HG02885 (cell line): ENCODE measurements around the gene PTPRM.

ENCODE experiments used
- ATAC-seq: cut with Tn5 transposase; IDR thresholded peaks from one replicate; pipeline ENCODE4 v1.9.1; 2021; ENCODE audit warnings: mild to moderate bottlenecking; ENCODE audit not compliant: unreplicated experiment, poor library complexity

The PTPRM gene

GRCh38 chr18:7598167-7599047 lies 31.3 kb downstream of the PTPRM start:
- no peak for ATAC-seq

- ATAC-seq, result no peak
Measured at GRCh38 chr18:7600036-7600435, 32.9 kb downstream of the PTPRM start.

GRCh38 chr18:7600528-7601245 lies 33.6 kb downstream of the PTPRM start:
- ATAC-seq, result no peak

DNA sequence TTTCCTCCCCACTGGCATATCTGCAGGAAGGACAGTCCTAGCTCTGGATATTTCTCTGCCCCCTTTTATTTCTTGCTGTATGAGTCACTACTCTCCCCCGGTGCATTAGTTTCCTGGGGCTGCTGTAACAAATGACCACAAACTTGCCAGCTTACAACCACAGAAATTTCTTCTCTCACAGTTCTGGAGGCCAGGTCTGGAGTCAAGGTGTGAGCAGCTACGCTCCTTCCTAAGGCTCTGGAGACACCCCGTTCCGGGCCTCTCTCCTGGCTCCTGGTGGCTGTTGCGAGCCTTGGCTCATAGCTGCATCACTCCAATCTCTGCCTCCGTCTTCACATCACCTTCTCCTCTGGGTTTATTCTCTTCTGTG lies 34.1 kb downstream of the PTPRM start:
- no peak for ATAC-seq

DNA sequence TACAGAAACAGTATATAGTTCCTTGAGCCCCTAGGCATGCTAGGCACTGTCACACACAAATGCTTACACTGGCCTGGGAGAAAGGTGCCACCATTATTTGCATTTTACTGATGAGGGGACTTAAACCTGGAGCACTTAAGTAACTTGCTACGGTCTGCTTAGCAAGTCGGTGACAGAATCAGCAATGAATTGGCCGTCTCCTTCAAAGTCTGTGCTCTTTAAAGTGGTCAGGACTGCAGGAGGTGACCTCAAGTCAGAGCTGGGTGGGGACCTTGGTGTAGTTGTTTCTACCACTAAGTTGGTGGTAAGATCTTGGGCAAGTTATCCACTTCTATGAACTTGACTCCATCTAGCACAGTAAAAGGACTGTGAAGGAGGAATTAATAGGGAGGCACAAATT lies 34.8 kb downstream of the PTPRM start:
- ATAC-seq, result no peak

- no peak for ATAC-seq
Measured at GRCh38 chr18:7603259-7604000, 36.3 kb downstream of the PTPRM start.

- ATAC-seq, result no peak
Measured at GRCh38 chr18:7604361-7604760, 37.2 kb downstream of the PTPRM start.

DNA sequence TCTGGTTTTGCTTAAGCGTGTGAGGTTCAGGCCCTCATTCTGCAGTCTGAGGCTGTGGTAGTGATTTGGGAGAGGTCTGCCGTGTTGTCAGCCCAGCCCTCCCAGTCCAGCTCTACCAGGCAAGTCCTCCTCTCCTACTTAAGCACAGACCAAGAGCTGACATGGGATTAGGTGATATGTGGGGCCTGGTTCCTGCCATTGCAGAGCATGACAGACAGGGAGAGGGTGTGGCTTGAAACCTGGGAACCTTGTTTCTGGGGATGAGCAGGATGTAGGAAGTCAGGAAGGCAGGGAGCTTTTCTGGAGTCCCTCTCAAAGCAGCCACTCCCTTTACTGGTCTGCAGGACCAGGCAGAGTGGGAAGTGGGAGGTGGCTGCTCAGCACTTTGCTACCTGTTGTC lies 38.6 kb downstream of the PTPRM start:
- ATAC-seq, result no peak

DNA sequence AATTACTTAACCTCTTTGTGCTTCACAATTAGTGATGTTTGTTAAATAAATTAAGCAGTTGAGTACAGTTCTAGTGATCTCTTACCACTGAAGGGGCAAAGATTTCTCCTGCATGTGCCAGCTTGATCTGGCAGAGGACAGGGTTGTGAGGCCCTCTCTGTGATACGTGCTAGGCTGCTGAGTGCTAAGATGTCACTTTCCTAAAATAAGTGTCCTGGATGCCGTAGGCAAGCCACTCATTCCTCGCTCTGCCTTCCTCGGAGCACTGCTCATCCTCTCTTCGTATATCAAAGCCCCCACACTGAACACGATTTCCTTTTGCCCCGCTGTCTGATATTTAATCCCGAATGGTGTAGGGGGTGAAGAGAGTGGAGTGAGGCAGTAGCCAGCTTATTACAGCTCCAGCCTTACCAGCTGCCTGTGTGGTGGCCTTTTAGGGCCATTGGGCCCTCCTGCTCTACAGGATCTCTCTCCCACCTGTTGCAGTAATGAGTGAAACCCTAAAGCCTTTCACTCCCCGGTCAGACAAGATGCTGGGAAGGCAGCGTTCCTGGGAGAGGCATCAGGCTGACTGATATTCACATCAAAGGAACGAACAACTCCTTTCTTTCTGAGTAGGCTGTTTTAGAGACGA lies 40.5 kb downstream of the PTPRM start:
- ATAC-seq, result no peak

- no peak for ATAC-seq
Measured at GRCh38 chr18:7608174-7608550, 41.0 kb downstream of the PTPRM start.

- ATAC-seq, result no peak
Measured at GRCh38 chr18:7608781-7609201, 41.7 kb downstream of the PTPRM start.

DNA sequence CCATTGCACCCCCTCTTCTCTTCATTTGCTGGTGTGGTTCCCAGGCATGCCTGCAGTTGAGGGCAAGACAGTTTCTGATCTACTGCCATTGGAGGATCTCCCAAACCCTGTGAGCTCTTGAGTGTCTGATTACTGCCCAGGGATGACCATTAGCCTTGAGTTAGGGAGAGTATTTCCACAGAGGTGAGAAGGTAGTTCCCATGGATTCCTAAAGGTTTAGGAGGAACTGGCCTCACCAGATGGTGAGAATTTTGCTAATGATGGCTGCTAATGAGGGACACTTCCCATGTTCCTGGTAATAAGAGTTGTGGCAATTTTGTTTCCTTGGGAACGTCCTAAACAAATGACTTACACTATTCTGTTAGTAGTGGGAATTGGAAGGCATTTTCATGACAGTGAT lies 42.5 kb downstream of the PTPRM start:
- no peak for ATAC-seq

- ATAC-seq, result no peak
Measured at GRCh38 chr18:7614042-7614441, 46.9 kb downstream of the PTPRM start.

- no peak for ATAC-seq
Measured at GRCh38 chr18:7615840-7616239, 48.7 kb downstream of the PTPRM start.

GRCh38 chr18:7616661-7617060 lies 49.5 kb downstream of the PTPRM start:
- ATAC-seq, result no peak

GRCh38 chr18:7617738-7618422 lies 50.8 kb downstream of the PTPRM start:
- ATAC-seq, result no peak

DNA sequence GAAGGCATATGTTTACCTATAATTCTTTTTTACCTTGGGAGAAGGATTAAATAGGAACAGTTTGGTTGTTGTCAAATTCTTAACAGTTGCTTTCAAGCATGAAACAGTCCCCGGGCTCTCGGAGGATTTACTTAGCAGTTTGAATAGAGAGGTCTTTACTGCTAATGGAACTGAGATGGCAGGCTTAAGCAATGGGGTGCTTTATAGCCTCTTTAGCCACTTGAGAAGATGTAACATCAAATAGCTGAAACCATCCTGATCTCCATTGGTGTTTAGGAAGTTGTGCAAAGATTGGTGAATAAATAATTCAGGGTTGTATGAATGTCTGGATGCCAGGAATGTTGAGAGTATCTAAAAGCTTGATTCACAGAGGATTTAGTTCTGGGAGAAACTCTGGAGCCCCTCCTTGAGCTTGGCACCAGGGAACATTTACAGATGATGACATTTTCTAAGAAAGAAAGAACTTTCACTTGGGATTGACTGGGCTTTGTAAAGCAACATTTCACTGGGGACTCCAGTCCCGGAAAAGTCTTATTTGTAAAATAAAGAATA lies 51.9 kb downstream of the PTPRM start:
- ATAC-seq, result no peak

DNA sequence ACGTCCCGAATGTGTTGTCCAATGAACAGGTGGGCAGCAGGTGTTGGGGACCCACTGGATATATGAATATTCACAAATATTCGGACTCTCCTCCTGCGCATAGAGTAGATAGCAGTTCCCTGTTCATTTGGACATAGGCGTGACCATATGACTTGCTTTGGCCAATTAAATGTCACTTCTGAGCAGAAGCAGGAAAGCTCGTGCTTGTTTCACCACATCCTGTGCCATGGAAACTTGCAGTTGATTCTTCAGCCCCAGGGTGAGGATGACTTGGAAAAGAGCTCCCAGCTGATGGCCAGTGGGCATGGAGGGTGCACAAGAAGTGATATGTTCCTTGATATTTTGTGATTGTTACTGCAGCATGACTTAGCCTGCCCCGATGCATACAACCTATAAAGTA lies 52.6 kb downstream of the PTPRM start:
- no peak for ATAC-seq

GRCh38 chr18:7622721-7623120 lies 55.6 kb downstream of the PTPRM start:
- ATAC-seq, result no peak

DNA sequence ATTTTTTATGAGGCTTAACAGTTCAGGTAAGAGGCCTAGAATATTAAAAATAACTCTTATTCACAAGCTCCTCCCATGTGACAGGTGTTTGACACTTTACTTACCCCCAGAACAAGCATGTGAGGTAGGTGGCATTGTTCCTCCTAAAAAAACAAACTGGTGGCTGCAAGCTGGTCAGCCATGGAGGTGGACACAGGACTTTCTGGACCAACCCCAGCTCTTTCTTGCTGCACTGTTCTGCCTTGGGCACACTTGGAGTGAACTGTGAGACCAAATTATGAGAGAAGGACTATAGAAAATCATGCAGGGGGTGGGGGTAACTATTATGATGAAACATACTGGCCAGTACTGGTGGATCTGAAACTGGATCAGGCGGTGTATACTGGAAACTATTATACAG lies 56.6 kb downstream of the PTPRM start:
- ATAC-seq, result no peak
